Amygdala (tissue), 56 donors: ENCODE measurements around the gene PRDM13.

Experiments used
- DNase-seq, 56 donors: peaks; one replicate each; lab custom pipeline; 2025; lab: John Stamatoyannopoulos, UW

PRDM13 gene

GRCh38 chr6:99602520-99603420 lies 3.9 kb upstream of the PRDM13 start:
- DNase-seq: no peak

- DNase-seq: no peak
These were observed 3.0 kb upstream of the PRDM13 start for GRCh38 chr6:99603421-99604165.

GRCh38 chr6:99604166-99605073 lies 2.2 kb upstream of the PRDM13 start:
- no peak for DNase-seq

GRCh38 chr6:99605074-99605734 lies 1.4 kb upstream of the PRDM13 start:
- DNase-seq: no peak

GRCh38 chr6:99605911-99606655 lies 550 bp upstream of the PRDM13 start:
- no peak for DNase-seq

GRCh38 chr6:99607416-99608036 lies 893 bp downstream of the PRDM13 start:
- no peak for DNase-seq

GRCh38 chr6:99608059-99608885 lies 1.6 kb downstream of the PRDM13 start:
- DNase-seq: no peak

- DNase-seq: no peak
These were observed 2.4 kb downstream of the PRDM13 start for GRCh38 chr6:99608886-99609482.

GRCh38 chr6:99609905-99610489 lies 3.4 kb downstream of the PRDM13 start:
- DNase-seq: no peak

- no peak for DNase-seq
These were observed 4.5 kb downstream of the PRDM13 start for GRCh38 chr6:99611148-99611547.

GRCh38 chr6:99612551-99613408 lies 6.1 kb downstream of the PRDM13 start:
- no peak for DNase-seq

- DNase-seq: peak in 1 of 56 donors; percentile 28
These were observed 6.7 kb downstream of the PRDM13 start for GRCh38 chr6:99613409-99613704.

- no peak for DNase-seq
These were observed 7.2 kb downstream of the PRDM13 start for GRCh38 chr6:99613705-99614429.

GRCh38 chr6:99614430-99615186 lies 8.0 kb downstream of the PRDM13 start:
- no peak for DNase-seq

GRCh38 chr6:99617131-99617530 lies 10.5 kb downstream of the PRDM13 start:
- DNase-seq: no peak
